ENCODE data around the gene TNFRSF14.

- TF ChIP-seq CTCF (IDR thresholded peaks at IDR 0.05; ENCODE audit: insufficient read depth, low read length) (no peak), POLR2AphosphoS5 (IDR thresholded peaks at IDR 0.05; ENCODE audit: low read depth) (no peak)
Measured at GRCh38 chr1:2515763-2516080, 40.4 kb upstream of the TNFRSF14 start.

All from HL-60 (cell line).